Neural cell (in vitro differentiated cells): ENCODE measurements around the gene HRC. TPM values are rescaled to one million over a fixed set of nuclear protein-coding genes. Genes with fewer than 3 reads are reported as not detected.

Experiments used
- H2AFZ ChIP-seq: fragments of 200-600, 300-800 bp; sonication (generic), shearing (Covaris generic); 2 replicates; pipeline ENCODE4 v1.6.0; 2014; ENCODE audit warnings: low read depth, mild to moderate bottlenecking, antibody characterized with exemption, low read length, moderate library complexity
- H3F3A ChIP-seq: fragments of 200-600 bp; shearing (Covaris generic); 2 replicates; pipeline ENCODE4 v1.6.1; 2016; ENCODE audit warnings: mild to moderate bottlenecking, moderate library complexity, mixed read lengths, antibody characterized with exemption, low read length; ENCODE audit not compliant: insufficient read depth, poor library complexity, severe bottlenecking
- H3K27ac ChIP-seq: fragments of 200-600, 300-800 bp; sonication (generic), shearing (Covaris generic); 2 replicates; pipeline ENCODE4 v1.5.1; 2014; ENCODE audit warnings: mild to moderate bottlenecking, low read length, moderate library complexity
- H3K27me3 ChIP-seq: fragments of 300-800, 200-600 bp; sonication (generic), shearing (Covaris generic); 2 replicates; pipeline ENCODE4 v1.6.0; 2014; ENCODE audit warnings: mild to moderate bottlenecking, low read depth, low read length, moderate library complexity; ENCODE audit not compliant: insufficient read depth
- H3K36me3 ChIP-seq: fragments of 300-800, 200-600 bp; sonication (generic), shearing (Covaris generic); 2 replicates; pipeline ENCODE4 v1.5.1; 2014; ENCODE audit warnings: mild to moderate bottlenecking, antibody characterized with exemption, low read length, moderate library complexity; ENCODE audit not compliant: insufficient read depth
- H3K4me2 ChIP-seq: fragments of 300-800, 200-600 bp; sonication (generic), shearing (Covaris generic); 2 replicates; pipeline ENCODE4 v1.6.0; 2014; ENCODE audit warnings: mild to moderate bottlenecking, low read length
- H3K4me3 ChIP-seq: fragments of 300-800, 200-600 bp; sonication (generic), shearing (Covaris generic); 2 replicates; pipeline ENCODE4 v1.5.1; 2014; ENCODE audit warnings: mild to moderate bottlenecking, low read length, moderate library complexity
- H3K79me2 ChIP-seq: fragments of 200-600 bp; shearing (Covaris generic); replicated peaks from 2 replicates; pipeline ENCODE4 v1.6.0; 2014; ENCODE audit warnings: mild to moderate bottlenecking, low read length, moderate library complexity; ENCODE audit not compliant: insufficient read depth
- H3K9ac ChIP-seq: fragments of 300-800, 200-600 bp; sonication (generic), shearing (Covaris generic); 2 replicates; pipeline ENCODE4 v1.6.1; 2016; ENCODE audit warnings: mild to moderate bottlenecking, low read length, mixed read lengths
- H3K9me2 ChIP-seq: fragments of 200-600 bp; shearing (Covaris generic); 2 replicates; pipeline ENCODE4 v1.6.1; 2016; ENCODE audit warnings: mild to moderate bottlenecking, low read length, mixed read lengths; ENCODE audit not compliant: insufficient read depth
- H3K9me3 ChIP-seq: fragments of 200-600, 300-800 bp; sonication (generic), shearing (Covaris generic); 2 replicates; pipeline ENCODE4 v1.6.1; 2016; ENCODE audit warnings: mild to moderate bottlenecking, mixed run types, low read length, moderate library complexity, mixed read lengths
- H4K20me1 ChIP-seq: fragments of 200-600 bp; shearing (Covaris generic); 2 replicates; pipeline ENCODE4 v1.6.1; 2016; ENCODE audit warnings: mild to moderate bottlenecking, mixed run types; ENCODE audit not compliant: insufficient read depth
- CTCF ChIP-seq: fragments of 450-650 bp; IDR thresholded peaks from 2 replicates; pipeline ENCODE4 v1.5.1; 2014; ENCODE audit warnings: antibody characterized with exemption, mild to moderate bottlenecking, moderate library complexity; ENCODE audit not compliant: poor library complexity, severe bottlenecking
- EP300 ChIP-seq: fragments of 450-650 bp; conservative IDR thresholded peaks from 2 replicates; pipeline ENCODE4 v1.6.1; 2014; ENCODE audit warnings: antibody characterized with exemption, mild to moderate bottlenecking, moderate library complexity; ENCODE audit not compliant: poor library complexity, severe bottlenecking
- EZH2 ChIP-seq: fragments of 200-600, 300-800 bp; shearing (Covaris generic), sonication (generic); IDR thresholded peaks from 2 replicates; pipeline ENCODE4 v1.6.1; 2014; ENCODE audit warnings: antibody characterized with exemption, low read length, borderline replicate concordance, mild to moderate bottlenecking; ENCODE audit not compliant: insufficient read depth, poor library complexity, severe bottlenecking
- MXI1 ChIP-seq: fragments of 450-650 bp; conservative IDR thresholded peaks from 2 replicates; pipeline ENCODE4 v1.6.1; 2014; ENCODE audit warnings: antibody characterized with exemption, mild to moderate bottlenecking; ENCODE audit not compliant: poor library complexity, severe bottlenecking
- POLR2AphosphoS5 ChIP-seq: IDR thresholded peaks from 2 replicates; pipeline ENCODE4 v1.6.1; 2012
- RAD21 ChIP-seq: fragments of 450-650 bp; conservative IDR thresholded peaks from 2 replicates; pipeline ENCODE4 v1.6.1; 2014; ENCODE audit warnings: antibody characterized with exemption, mild to moderate bottlenecking, moderate library complexity
- REST ChIP-seq: IDR thresholded peaks from 2 replicates; pipeline ENCODE4 v1.6.1; 2012; ENCODE audit warnings: borderline replicate concordance
- SMC3 ChIP-seq: fragments of 450-650 bp; conservative IDR thresholded peaks from 2 replicates; pipeline ENCODE4 v1.6.1; 2014; ENCODE audit warnings: antibody characterized with exemption, mild to moderate bottlenecking, moderate library complexity; ENCODE audit not compliant: poor library complexity
- TAF1 ChIP-seq: IDR thresholded peaks from 2 replicates; pipeline ENCODE4 v1.6.1; 2012; ENCODE audit warnings: low read depth
- polyA plus RNA-seq: library from polyadenylated mRNA; depleted of rRNA; stranded (reverse); fragments of >200 nt; gene quantifications from 2 replicates; pipeline ENCODE4 v1.2.3, GENCODE V29; 2014

The HRC gene
- polyA plus RNA-seq, 1 donor from 2014 or later, result not detected

- Histone ChIP-seq H3K79me2 (no peaks in the 10 kb centered on the region), H4K20me1 (no peaks in the 10 kb centered on the region), H3K27me3 (no peaks in the 10 kb centered on the region), H3K27ac (no peak overlapping the region), H3K9me3 (no peaks in the 10 kb centered on the region), H3K4me3 (no peak overlapping the region), H3F3A (no peaks in the 10 kb centered on the region), H3K36me3 (no peaks in the 10 kb centered on the region), H3K9ac (no peak overlapping the region), H3K9me2 (no peaks in the 10 kb centered on the region), H3K4me2 (no peak overlapping the region), H2AFZ (no peak overlapping the region)
- no peak for TF ChIP-seq REST
- no peak for TF ChIP-seq TAF1
- TF ChIP-seq RAD21, result no peak
- TF ChIP-seq EP300, result no peak
- TF ChIP-seq CTCF, result no peak
- no peak for TF ChIP-seq EZH2
- no peak for TF ChIP-seq POLR2AphosphoS5
- TF ChIP-seq MXI1, result no peak
- TF ChIP-seq SMC3, result no peak
Measured at GRCh38 chr19:49161987-49162386, 6.8 kb upstream of the HRC start.

GRCh38 chr19:49160450-49161189 lies 5.4 kb upstream of the HRC start:
- Histone ChIP-seq H3K9me3 (no peaks in the 10 kb centered on the region), H3K9me2 (no peaks in the 10 kb centered on the region), H3K4me2 (no peak overlapping the region), H3K27ac (no peak overlapping the region), H3K4me3 (no peak overlapping the region), H3K9ac (no peak overlapping the region), H3K27me3 (no peaks in the 10 kb centered on the region), H3K36me3 (no peaks in the 10 kb centered on the region), H2AFZ (no peak overlapping the region), H4K20me1 (no peaks in the 10 kb centered on the region), H3K79me2 (no peaks in the 10 kb centered on the region), H3F3A (no peaks in the 10 kb centered on the region)
- TF ChIP-seq RAD21 (no peak), REST (no peak), TAF1 (no peak), EZH2 (no peak), CTCF (no peak), MXI1 (no peak), POLR2AphosphoS5 (no peak), EP300 (no peak), SMC3 (no peak)
